Adipocyte (in vitro differentiated cells): ENCODE data around the gene ANKRD13D.
A peak's percentile ranks its signal among the peaks of the same experiment; 100 is the strongest.
"Not testable (repeated sequence)": the region's sequence is repeated elsewhere in the genome, so short reads cannot be mapped to it uniquely, and the experiment has no call there.

Source experiments
- DNase-seq: peaks from one replicate; pipeline ENCODE4 v3.0.0-alpha.2; 2015; ENCODE audit warnings: low read depth
- H3K27me3 ChIP-seq: replicated peaks from 2 replicates; pipeline ENCODE4 v1.7.0; 2013; ENCODE audit warnings: mild to moderate bottlenecking, low read length, moderate library complexity; ENCODE audit not compliant: control insufficient read depth, insufficient read depth
- H3K36me3 ChIP-seq: 2 replicates; pipeline ENCODE4 v1.7.0; 2013; ENCODE audit warnings: low read length, mild to moderate bottlenecking, moderate library complexity; ENCODE audit not compliant: control insufficient read depth, insufficient read depth, severe bottlenecking
- H3K4me1 ChIP-seq: 2 replicates; pipeline ENCODE4 v1.7.0; 2013; ENCODE audit warnings: mild to moderate bottlenecking, low read length, moderate library complexity; ENCODE audit not compliant: control insufficient read depth, insufficient read depth
- H3K4me3 ChIP-seq: 2 replicates; pipeline ENCODE4 v1.7.0; 2013; ENCODE audit warnings: mild to moderate bottlenecking, low read length, moderate library complexity
- H3K9ac ChIP-seq: 2 replicates; pipeline ENCODE4 v1.7.0; 2013; ENCODE audit warnings: mild to moderate bottlenecking, low read length, moderate library complexity
- H3K9me3 ChIP-seq: 2 replicates; pipeline ENCODE4 v1.7.0; 2013; ENCODE audit warnings: mild to moderate bottlenecking, low read length, moderate library complexity; ENCODE audit not compliant: control insufficient read depth

The ANKRD13D gene

DNA sequence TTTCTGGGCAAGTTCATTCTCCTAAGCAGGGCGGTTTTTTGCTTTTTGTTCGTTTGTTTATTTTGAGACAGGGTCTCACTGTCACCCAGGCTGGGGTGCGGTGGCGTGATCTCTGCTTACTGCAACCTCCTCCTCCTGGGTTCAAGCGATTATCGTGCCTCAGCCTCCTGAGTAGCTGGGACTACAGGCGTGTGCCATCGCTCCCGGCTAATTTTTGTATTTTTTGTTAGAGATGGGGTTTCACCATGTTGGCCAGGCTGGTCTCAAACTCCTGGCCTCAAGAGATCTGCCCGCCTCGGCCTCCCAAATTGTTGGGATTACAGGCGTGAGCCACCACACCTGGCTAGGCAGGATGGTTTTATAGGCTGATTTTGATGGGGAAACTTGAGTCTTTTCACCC, 29.8 kb downstream of the ANKRD13D start:
- H3K4me3 ChIP-seq, result peak overlapping the region; percentile 98
- H3K4me1 ChIP-seq, H3K36me3 ChIP-seq, H3K27me3 ChIP-seq, H3K9me3 ChIP-seq, DNase-seq: not testable (repeated sequence)
- peak overlapping the region; percentile 89 for H3K9ac ChIP-seq

DNA sequence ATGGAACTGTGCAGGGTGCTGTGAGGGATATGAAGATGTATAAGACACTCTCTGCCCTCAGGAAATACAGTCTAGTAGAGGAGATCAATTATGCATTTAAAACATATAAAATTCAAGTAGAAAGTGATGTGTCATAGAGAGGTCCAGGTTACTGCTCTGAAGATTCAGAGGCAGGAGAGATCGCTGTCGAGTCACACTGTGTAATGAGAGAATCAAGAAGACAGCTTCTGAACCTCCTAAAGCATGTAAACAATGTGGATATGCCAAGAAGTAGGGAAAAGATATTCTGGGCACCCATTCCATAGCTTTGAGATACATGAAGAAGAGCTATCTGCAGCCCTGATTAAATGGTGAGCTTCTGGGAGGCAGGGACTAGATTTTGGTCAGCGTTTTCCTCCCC, 30.9 kb downstream of the ANKRD13D start:
- DNase-seq, result peak; percentile 11
- Histone ChIP-seq H3K9me3 (no peaks in the 10 kb centered on the region), H3K4me1 (peaks cover 7% of the 10 kb centered on the region), H3K27me3 (no peaks in the 10 kb centered on the region), H3K4me3 (no peak overlapping the region), H3K36me3 (no peaks in the 10 kb centered on the region), H3K9ac (no peak overlapping the region)

DNA sequence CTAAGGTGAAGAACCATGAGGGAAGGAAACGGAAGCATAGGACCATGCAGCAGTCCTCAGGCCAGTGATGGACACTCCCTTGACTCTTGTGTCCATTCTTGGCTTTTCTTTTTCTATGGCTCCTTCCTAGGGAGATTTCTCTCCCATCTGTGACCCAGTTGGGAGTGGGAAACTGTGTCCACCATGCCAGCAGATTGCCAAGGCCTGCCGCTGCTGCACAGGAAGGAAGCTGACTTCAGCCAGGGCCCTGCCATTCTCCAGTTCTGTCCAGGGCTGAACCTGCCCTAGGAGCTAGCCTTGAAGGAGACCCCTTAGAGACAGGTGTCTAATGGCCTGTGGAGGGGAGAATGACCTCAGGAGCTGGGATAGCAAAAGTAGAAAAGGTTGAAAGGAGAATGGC, 31.6 kb downstream of the ANKRD13D start:
- Histone ChIP-seq H3K4me3 (no peak overlapping the region), H3K4me1 (peaks cover 7% of the 10 kb centered on the region), H3K36me3 (no peaks in the 10 kb centered on the region), H3K27me3 (no peaks in the 10 kb centered on the region), H3K9me3 (no peaks in the 10 kb centered on the region), H3K9ac (no peak overlapping the region)
- no peak for DNase-seq

DNA sequence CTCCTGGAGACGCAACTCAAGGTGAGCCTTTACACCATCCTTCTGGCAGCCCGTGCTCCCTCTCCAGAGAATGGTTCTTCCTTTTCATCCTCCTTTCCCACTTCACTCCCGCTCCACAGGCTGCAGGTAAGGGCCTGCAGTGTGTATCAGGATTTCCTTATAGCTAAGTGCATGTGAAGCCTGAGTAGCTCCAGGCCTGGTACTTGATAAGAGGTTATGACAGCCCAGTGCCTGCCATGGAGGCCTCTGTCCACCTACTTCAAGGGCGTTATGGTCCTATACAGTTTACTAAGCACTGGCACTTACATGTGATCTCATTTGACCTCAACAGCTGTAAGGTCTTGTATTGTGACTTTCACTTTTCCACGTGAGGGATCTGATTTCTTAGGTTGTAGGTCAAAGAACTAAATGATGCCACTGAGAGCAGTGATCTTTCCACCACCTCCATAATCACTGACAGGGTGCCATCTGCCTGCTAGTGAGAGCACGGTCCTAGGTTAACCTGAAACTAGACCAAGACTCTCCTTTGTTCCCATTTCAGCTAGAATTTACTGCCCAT, 32.3 kb downstream of the ANKRD13D start:
- no peak for DNase-seq
- H3K36me3 ChIP-seq, result peaks cover 2% of the 10 kb centered on the region
- peaks cover 7% of the 10 kb centered on the region for H3K4me1 ChIP-seq
- no peak overlapping the region for H3K4me3 ChIP-seq
- H3K9ac ChIP-seq, result no peak overlapping the region
- no peaks in the 10 kb centered on the region for H3K27me3 ChIP-seq
- H3K9me3 ChIP-seq, result no peaks in the 10 kb centered on the region

DNA sequence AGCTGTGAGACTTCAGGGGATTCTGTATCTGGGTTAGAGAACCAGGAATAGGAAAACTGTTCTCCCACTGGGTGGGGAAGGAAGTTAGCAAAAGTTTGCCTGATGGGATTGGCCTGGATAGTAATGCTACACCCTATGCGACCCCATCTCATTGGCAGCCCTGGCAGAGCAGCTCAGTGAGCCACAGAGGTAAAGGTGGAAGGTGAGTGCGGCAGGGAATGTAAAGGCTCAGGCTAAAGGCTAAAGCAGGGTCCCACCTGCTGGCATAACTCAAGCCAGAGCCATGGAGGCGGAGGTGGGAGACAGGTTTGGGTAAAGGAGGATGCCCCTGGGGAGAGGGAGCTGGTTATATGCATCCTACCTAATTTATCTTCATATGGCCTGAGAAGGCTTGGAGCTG, 32.9 kb downstream of the ANKRD13D start:
- H3K36me3 ChIP-seq, result peaks cover 2% of the 10 kb centered on the region
- H3K9me3 ChIP-seq, result no peaks in the 10 kb centered on the region
- no peak overlapping the region for H3K4me3 ChIP-seq
- no peak overlapping the region for H3K9ac ChIP-seq
- peaks cover 7% of the 10 kb centered on the region for H3K4me1 ChIP-seq
- no peaks in the 10 kb centered on the region for H3K27me3 ChIP-seq
- DNase-seq, result no peak

DNA sequence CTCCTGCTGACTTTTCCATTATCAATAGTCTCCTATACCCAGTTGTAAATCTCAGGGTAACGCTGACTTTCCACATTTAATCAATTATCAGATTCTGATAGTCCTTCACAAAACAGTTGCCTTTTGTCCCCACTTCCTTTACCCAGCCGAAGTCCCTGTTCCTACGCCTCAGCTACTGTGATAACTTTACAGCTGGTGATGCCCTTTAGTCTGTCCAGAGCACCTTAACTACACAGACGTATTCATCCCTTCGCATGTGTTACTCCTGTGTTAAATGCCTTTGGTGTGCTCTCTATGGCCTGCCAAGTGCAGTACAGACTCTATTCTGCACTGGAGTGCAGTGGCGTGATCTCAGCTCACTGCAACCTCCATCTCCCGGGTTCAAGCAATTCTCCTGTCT, 34.4 kb downstream of the ANKRD13D start:
- peaks cover 2% of the 10 kb centered on the region for H3K4me1 ChIP-seq
- no peaks in the 10 kb centered on the region for H3K9me3 ChIP-seq
- H3K36me3 ChIP-seq, result peaks cover 2% of the 10 kb centered on the region
- H3K27me3 ChIP-seq, result no peaks in the 10 kb centered on the region
- no peak for DNase-seq
- H3K9ac ChIP-seq, result no peak overlapping the region
- H3K4me3 ChIP-seq, result no peak overlapping the region

DNA sequence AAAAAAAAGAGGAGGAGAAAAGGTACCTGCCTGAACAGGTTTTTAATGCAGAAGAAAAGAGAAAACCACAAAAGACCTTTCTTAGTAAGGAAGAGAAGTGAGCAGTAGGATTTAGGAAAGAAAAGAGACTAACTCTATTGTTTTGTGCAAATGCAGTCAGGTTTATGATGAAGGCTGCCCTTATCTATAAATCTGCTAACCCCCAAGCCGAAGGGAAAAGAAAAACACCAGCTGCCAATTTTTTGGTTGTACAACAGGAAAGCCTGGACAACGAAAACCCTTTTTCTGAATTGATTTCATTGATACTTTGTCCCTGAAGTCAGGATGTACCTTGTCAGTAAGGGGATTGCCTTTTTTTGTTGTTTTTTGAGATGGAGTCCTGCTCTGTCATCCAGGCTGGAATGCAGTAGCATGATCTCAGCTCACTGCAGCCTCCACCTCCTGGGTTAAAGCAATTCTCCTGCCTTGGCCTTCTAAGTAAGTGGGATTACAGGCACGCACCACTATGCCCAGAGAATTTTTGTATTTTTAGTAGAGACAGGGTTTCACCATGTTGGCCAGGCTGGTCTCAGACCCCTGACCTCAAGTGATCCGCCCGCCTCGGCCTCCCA, 43.1 kb downstream of the ANKRD13D start:
- Histone ChIP-seq H3K36me3 (no peaks in the 10 kb centered on the region), H3K27me3 (no peaks in the 10 kb centered on the region), H3K9ac (no peak overlapping the region), H3K4me3 (no peak overlapping the region), H3K4me1 (no peaks in the 10 kb centered on the region), H3K9me3 (no peaks in the 10 kb centered on the region)
- no peak for DNase-seq

DNA sequence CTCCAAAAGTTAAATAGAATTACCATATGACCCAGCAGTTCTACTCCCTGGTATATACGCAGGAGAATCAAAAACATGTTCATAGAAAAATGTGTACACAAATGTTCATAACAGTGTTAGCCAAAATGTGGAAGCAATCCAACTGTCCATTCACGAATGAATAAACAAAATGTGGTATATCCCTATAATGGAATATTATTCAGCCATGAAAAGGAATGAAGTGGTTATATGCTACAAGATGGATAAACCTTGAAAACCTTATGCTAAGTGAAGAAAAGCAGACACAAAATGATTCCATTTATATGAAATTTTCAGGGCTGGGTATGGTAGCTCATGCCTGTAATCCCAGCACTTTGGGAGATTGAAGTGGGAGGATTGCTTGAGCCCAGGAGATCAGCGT, 48.2 kb downstream of the ANKRD13D start:
- H3K4me3 ChIP-seq, result no peak overlapping the region
- no peak for DNase-seq
- H3K36me3 ChIP-seq, result no peaks in the 10 kb centered on the region

DNA sequence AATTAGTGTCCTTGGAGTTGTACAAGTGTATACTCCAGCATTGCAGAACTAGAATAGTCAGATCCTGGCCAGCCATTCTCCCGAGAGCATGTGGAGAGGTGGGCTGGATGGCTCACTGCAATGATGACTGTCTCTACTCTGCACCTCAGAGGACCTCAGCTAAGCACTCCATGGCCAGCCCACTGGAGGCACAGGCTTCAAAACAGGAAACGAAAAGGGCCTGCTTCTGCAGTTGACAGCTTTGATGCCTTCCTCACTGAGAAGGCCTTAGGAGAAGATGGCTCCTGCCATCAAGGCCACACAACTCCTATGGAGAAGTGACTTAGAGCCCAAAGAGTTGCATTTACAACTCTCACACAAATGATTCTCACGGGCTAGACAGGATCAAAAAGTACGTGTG, 55.2 kb downstream of the ANKRD13D start:
- no peak overlapping the region for H3K9ac ChIP-seq
- peaks cover 21% of the 10 kb centered on the region for H3K4me1 ChIP-seq
- no peaks in the 10 kb centered on the region for H3K9me3 ChIP-seq
- no peaks in the 10 kb centered on the region for H3K27me3 ChIP-seq
- no peaks in the 10 kb centered on the region for H3K36me3 ChIP-seq
- DNase-seq, result no peak
- no peak overlapping the region for H3K4me3 ChIP-seq

More for the DNA sequence above, 48.2 kb downstream of the ANKRD13D start:
- H3K9me3 ChIP-seq, result no peaks in the 10 kb centered on the region
- no peak overlapping the region for H3K9ac ChIP-seq
- no peaks in the 10 kb centered on the region for H3K4me1 ChIP-seq
- H3K27me3 ChIP-seq, result no peaks in the 10 kb centered on the region

DNA sequence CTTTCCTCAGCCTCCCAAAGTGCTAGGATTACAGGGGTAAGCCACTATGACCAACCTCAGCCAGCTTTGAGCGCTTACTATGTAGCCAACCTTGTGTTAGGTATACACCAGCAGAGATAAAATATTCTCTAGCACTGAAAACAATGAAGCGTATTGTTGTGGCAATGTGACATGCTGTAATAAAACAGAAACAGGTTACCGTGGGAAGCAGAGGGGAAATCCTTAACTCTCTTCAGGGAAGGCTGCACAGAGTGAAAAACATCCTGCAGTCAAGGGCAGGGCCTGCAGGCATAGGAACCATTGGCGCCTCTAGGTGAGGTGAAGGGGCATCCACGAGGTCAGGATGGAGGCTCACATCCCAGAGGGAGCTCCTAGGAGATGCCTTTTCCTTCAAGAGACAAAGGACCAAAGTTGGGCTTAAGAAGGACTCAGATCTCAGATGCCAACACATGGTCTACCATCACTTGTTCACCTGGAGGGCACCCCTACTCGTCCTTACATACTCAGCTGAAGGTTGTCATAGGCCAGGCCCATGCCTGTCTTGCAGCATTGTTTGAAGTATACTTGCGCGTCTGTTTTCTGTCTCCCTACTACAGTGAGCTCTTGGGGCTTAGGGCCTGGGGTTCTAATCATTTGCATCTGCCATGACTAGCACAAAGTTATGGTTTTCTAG, 56.3 kb downstream of the ANKRD13D start:
- H3K4me1 ChIP-seq, result peaks cover 31% of the 10 kb centered on the region
- no peaks in the 10 kb centered on the region for H3K36me3 ChIP-seq
- no peak for DNase-seq
- H3K9ac ChIP-seq, result no peak overlapping the region
- H3K4me3 ChIP-seq, result no peak overlapping the region
- no peaks in the 10 kb centered on the region for H3K27me3 ChIP-seq
- no peaks in the 10 kb centered on the region for H3K9me3 ChIP-seq

DNA sequence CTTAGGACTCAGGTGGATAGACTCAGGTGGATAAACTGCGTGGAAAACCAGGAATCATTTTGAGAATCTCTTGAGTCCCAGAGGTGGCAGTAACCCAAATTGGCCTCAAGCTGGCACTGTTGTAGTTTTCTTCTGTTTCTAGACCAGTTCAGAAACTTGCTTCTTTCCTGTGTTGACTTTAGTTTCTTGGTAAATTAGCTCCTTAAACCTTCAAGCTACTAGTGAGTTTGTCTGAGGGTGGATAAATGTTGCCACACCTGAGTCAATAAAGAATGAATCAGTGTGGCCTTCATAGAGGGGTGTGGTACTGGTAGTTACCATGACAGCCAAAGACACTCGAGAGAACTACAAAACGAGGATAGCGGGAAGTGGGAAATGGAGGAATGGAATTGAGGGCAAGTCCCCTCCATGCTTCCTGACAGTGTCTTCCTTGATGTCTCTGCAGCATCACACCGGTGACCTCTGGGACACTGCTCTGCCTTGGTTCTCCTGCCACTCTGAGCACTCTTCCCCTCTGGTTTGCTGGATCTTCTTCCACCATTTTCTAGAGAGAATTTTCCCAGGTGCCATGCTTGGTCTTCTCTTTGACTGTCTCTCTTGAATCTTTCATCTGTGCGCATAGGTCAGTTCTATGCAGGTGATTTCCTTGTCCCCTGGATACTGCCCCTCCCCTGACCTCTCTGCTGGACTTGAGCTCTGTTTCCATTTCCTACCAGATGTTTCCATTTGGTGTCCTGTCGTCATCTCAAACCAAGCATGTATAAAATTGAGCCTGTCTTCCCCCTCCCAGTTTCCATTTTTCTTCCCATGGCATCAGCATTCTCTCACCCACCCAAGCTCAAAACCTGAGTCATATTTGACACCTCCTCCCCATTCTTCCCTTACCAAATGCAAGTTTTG, 57.1 kb downstream of the ANKRD13D start:
- H3K36me3 ChIP-seq, result no peaks in the 10 kb centered on the region
- no peaks in the 10 kb centered on the region for H3K9me3 ChIP-seq
- no peak overlapping the region for H3K4me3 ChIP-seq
- no peaks in the 10 kb centered on the region for H3K27me3 ChIP-seq
- peaks cover 34% of the 10 kb centered on the region for H3K4me1 ChIP-seq
- peak; percentile 70 for DNase-seq
- no peak overlapping the region for H3K9ac ChIP-seq
